RKO (cell line): Measurements from ENCODE around the gene PRR5.

Experiments used
- DNase-seq: peaks from one replicate; pipeline ENCODE4 v3.0.0-alpha.2; 2016; ENCODE audit warnings: low spot score

Gene PRR5

GRCh38 chr22:44693145-44693544 lies 8.9 kb upstream of the PRR5 start:
- DNase-seq: no peak

DNA sequence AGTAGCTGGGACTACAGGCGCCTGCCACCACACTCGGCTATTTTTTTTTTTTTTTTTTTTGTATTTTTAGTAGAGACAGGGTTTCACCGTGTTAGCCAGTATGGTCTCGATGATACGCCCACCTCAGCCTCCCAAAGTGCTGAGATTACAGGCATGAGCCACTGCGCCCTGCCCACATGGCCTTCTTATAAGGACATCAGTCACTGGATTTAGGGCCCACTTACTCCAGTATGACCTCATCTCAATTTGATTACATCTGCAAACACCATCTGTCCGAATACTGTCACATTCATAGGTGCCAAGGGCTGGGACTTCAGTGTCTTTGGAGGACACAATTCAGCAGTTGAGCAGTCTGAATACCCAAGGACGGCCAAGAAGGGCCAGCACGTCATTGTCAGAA lies 8.2 kb upstream of the PRR5 start:
- DNase-seq: no peak

- peak; percentile 84 for DNase-seq
Measured at GRCh38 chr22:44697423-44698141, 4.4 kb upstream of the PRR5 start.

- no peak for DNase-seq
Measured at GRCh38 chr22:44698531-44699421, 3.2 kb upstream of the PRR5 start.

DNA sequence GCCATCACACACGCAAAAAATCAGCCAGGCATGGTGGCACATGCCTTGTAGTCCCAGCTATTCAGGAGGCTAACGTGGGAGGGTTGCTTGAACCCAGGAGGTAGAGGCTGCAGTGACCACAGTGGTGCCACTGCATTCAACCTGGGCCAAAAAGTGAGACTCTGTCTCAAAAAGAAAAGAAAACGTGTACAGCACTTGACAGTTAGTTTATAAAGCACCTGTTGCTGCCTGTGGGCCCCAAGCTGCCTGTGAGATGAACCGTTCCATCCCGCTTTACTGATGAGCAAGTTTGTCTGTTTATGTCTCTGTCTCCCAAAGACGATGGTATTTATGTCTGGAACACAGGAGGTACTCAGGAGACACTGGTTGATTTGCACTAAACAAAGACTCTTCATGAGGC lies 1.5 kb upstream of the PRR5 start:
- no peak for DNase-seq

- DNase-seq: no peak
Measured at GRCh38 chr22:44701187-44701790, 715 bp upstream of the PRR5 start.

DNA sequence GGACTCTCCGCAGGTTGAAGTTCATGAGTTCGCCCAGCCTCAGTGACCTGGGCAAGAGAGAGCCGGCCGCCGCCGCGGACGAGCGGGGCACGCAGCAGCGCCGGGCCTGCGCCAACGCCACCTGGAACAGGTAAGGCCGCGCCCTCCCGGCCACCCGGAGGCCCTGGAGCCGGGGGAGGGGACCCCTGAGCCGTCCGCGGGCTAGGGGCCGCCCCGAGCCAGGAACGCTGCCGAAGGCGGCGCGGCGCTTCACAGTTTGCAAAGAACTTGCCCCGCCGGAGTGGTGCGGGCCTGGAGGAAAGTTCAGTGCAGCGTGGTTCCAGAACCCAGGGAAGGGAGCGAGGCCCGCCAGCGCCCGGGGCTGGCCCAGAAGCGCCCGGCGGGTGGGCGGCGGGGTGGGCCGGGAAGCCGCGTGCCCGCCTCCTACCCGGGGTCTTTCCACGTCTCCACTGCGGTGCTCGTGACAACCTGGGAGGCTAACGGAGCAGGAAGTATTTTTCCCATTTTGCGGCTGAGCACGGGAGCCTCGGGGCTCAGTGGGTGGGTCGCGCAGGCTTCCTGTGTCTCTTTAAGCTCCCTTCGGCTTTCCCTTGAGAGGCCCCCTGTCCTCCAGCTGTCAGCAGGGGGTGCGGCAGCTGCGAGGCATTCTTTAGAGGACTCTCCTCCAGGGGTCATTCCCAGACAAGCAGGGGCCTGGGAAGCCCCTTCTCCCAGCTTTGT lies 635 bp downstream of the PRR5 start:
- DNase-seq: peak; percentile 43

DNA sequence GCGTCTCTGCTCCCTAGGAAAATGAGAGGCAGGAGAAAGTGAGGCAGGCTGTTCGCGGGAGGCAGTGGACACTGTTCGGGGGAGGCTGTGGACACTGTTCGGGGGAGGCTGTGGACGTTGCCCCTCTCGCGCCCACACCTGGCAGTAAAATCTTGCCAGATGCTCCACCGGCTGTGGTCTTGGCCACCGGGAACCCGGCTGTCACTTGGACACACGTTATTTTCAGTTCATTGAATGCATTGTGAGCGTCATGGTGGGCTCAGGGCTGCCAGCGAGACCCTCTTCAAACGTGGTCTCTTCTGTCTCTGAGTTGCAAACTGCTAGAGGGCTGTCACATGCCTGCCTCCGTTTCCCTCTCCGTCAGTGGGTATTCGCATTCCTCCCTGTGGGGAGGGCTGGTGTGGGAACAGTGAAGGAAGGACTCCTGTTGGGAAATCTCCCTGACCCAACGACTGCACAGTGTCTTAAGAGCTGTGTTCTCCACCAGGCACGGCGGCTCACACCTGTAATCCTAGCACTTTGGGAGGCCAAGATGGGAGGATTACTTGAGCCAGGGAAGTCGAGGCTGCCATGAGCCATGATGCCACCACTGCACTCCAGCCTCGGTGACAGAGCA lies 1.4 kb downstream of the PRR5 start:
- DNase-seq: no peak

- DNase-seq: no peak
Measured at GRCh38 chr22:44704159-44705021, 2.4 kb downstream of the PRR5 start.

DNA sequence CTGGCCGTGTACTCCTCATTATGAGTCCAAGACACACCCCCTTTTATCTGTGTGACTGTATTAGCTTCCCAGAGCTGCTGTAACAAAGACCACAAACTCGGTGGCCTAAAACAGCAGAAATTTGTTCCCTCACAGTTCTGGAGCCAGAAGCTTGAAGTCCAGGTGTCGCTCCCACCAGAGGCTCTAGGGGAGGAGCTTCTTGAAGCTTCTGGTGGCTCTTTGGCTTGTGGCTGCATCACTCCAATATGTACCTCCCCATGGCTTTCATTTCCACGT lies 3.0 kb downstream of the PRR5 start:
- no peak for DNase-seq

- DNase-seq: no peak
Measured at GRCh38 chr22:44706488-44706887, 4.5 kb downstream of the PRR5 start.

DNA sequence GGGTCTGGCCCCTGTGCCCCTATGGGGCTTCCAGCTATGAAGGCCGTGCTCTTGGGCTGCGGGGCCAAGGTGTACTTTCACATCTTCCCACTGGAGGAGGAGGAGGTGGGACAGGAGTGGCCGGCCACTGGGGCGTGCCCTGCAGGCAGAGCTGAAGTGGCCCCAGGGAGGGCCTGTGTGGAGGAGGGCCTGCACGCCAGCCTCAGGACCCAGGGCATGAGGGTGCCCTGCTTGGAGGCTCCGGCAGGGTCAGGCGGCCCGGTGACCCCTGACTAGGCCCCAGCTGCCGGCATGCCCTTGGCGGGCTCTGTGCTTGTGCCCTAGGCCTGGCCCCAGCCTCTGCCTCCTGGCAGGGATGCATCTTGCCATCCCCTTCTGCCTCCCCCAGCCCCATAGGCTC lies 5.2 kb downstream of the PRR5 start:
- DNase-seq: no peak

DNA sequence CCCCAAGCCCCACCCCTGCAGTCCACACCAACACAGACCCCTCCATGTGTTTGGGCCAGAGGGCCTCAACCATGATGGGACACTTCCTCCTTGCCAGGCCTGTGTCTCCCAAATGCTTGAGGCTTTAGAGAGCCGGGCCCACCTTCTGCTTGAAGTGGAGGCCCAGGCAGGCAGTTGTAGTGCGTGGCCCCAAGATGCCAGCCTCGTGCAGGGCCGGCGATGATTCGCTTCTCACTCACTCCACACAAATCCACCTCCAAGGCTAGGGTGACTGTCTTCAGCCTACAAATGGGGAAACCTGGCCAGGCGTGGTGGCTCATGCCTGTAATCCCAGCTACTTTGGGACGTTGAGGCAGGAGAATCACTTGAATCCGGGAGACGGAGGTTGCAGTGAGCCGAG lies 5.7 kb downstream of the PRR5 start:
- DNase-seq: peak; percentile 40

- DNase-seq: no peak
Measured at GRCh38 chr22:44709881-44710392, 7.9 kb downstream of the PRR5 start.

DNA sequence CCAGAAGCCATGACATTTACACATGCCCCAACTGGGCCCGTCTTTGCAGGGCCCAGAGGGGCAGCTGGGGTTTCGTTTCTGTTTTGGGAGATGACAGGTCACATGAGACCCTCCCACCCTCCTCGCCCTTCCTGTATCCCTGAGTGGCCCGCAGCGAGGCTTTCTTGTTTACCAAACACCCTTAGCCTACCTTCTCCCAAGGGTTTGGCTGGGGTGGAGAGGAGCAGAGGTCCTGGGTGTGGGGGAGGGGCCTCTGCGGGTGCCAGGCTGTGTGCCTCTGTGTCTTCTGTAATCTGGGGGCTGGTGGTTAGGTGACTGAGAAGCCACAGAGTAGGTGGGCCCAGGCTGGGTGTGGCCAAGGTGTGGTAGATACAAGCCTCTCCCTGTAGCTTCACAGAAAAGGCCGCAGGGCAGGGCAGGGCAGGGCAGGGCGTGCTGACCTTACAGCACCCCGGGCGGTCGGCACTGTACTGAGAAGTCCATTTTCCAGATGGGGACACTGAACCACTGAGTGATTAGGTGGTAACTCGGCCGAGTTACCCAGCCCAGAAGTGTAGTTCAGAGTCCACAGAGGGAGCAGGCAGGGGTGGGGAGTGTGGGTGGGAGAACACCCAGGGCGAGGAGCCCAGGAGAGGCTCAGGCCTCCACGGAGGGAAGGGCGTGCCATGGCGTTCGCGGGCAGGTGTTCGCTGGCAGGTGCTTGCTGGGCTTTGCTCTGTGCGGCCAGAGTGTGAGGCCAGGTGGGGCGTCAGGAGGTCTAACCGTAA lies 8.7 kb downstream of the PRR5 start:
- DNase-seq: no peak

GRCh38 chr22:44711241-44711560 lies 9.2 kb downstream of the PRR5 start:
- no peak for DNase-seq

GRCh38 chr22:44711690-44712555 lies 9.9 kb downstream of the PRR5 start:
- DNase-seq: no peak

DNA sequence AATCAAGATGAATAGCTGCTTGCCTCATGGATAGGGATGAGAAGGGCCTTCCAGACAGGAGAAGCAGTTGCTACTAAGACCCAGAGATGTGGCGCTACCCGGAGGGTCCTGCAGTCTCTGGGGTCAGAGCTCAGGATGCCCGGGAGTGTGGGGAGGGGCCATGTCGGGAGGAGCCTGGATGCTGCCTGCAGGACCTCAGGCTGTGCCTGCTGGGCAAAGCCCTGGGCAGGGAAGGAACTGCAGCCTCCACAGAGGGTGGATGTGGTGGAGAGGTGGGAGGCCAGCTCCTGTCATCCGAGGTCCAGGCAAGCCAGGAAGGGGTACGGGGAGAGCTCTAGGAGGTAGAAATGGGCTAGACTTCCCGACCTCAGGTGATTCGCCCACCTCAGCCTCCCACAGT lies 11.0 kb downstream of the PRR5 start:
- DNase-seq: no peak

- no peak for DNase-seq
Measured at GRCh38 chr22:44714703-44715350, 12.8 kb downstream of the PRR5 start.
